Measurements from ENCODE around the gene NOTCH4. TPM values are rescaled to one million over a fixed set of nuclear protein-coding genes. Genes with fewer than 3 reads are reported as not detected.

The NOTCH4 gene
- total and polyA plus RNA-seq, 9 of the 15 experiments (the other 6 are each of a cell fraction or from before 2014, with no cell fraction given), result 0.24 to 4.3 (median 1.7) TPM

- TF ChIP-seq LCOR (CRISPR knock-in tag; IDR thresholded peaks at IDR 0.05) (peak; percentile 80), NEUROD1 (IDR thresholded peaks at IDR 0.05; ENCODE audit: borderline replicate concordance, low read depth, low read length, partially characterized antibody) (peak; percentile 34), VEZF1 (CRISPR knock-in tag; IDR thresholded peaks at IDR 0.05) (peak; percentile 48; the same call in 1 of the 2 replicates), SMAD4 (CRISPR knock-in tag; conservative IDR thresholded peaks at IDR 0.05) (0 out of 2 replicates have a peak, but pooled peaks have one; percentile 24), CBX1 (IDR thresholded peaks at IDR 0.05; ENCODE audit: low read depth) (peak; percentile 11; the same call in 1 of the 2 replicates), PHF8 (IDR thresholded peaks at IDR 0.05; ENCODE audit: borderline replicate concordance, low read length) (peak; percentile 26; the same call in 1 of the 2 replicates), SMC3 (conservative IDR thresholded peaks at IDR 0.05; ENCODE audit: insufficient read depth, low read depth, low read length) (peak; percentile 56), ETV6 (IDR thresholded peaks at IDR 0.05; ENCODE audit: borderline replicate concordance in 1 of 2, low read depth in 2 of 2, low read length in 1 of 2) (peak in 1 of 2 experiments; percentile 59; a peak in 1 of 4 replicates), ETV6 (CRISPR knock-in tag; IDR thresholded peaks at IDR 0.05; ENCODE audit: borderline replicate concordance) (no peak), JUND (IDR thresholded peaks at IDR 0.05; ENCODE audit: borderline replicate concordance, low read depth, low read length) (peak; percentile 92), JUND (tag; IDR thresholded peaks at IDR 0.05; ENCODE audit: borderline replicate concordance, low read depth, low read length) (peak; percentile 90; the same call in 2 of the 3 replicates), CREB5 (CRISPR knock-in tag; IDR thresholded peaks at IDR 0.05) (no peak), CUX1 (CRISPR knock-in tag; IDR thresholded peaks at IDR 0.05) (no peak), CREB3 (tag; conservative IDR thresholded peaks at IDR 0.05; ENCODE audit: low read depth) (0 out of 2 replicates have a peak, but pooled peaks have one; percentile 51)
Measured at GRCh38 chr6:32255199-32256153, 31.6 kb upstream of the NOTCH4 start (continued).

Data from K562 (cell line).